Calu3 (cell line): ENCODE data around the gene MCOLN2. TPM values are rescaled to one million over a fixed set of nuclear protein-coding genes. Genes with fewer than 3 reads are reported as not detected.

Experiments used
- BruUV-seq: library from RNA; stranded (reverse); fragments of 400-500 nt; replicated peaks from 2 replicates; lab custom pipeline; 2021; lab: Mats Ljungman, UMichigan
- CTCF ChIA-PET: fragments of 300-600 bp; sonication (Branson Sonifier 250); formaldehyde crosslinking; loops from one replicate; lab custom pipeline; 2022; ENCODE audit warnings: antibody characterized with exemption; lab: Charles Lee
- DNase-seq: peaks from one replicate; pipeline ENCODE4 v3.0.0; 2022
- H3K27ac Mint-ChIP-seq: one replicate; pipeline ENCODE4 v1.8.0; 2022; ENCODE audit warnings: mixed read lengths; ENCODE audit not compliant: unreplicated experiment
- H3K27me3 Mint-ChIP-seq: one replicate; pipeline ENCODE4 v1.8.0; 2022; ENCODE audit warnings: mixed read lengths; ENCODE audit not compliant: unreplicated experiment
- H3K36me3 Mint-ChIP-seq: one replicate; pipeline ENCODE4 v1.8.0; 2022; ENCODE audit warnings: mild to moderate bottlenecking, moderate library complexity, mixed read lengths; ENCODE audit not compliant: insufficient read depth, unreplicated experiment
- H3K4me1 Mint-ChIP-seq: one replicate; pipeline ENCODE4 v1.8.0; 2022; ENCODE audit warnings: mild to moderate bottlenecking, low read depth, mixed read lengths; ENCODE audit not compliant: unreplicated experiment
- H3K4me3 Mint-ChIP-seq: one replicate; pipeline ENCODE4 v1.8.0; 2022; ENCODE audit warnings: mild to moderate bottlenecking, low read depth, moderate library complexity, mixed read lengths; ENCODE audit not compliant: unreplicated experiment
- H3K9me3 Mint-ChIP-seq: one replicate; pipeline ENCODE4 v1.8.0; 2022; ENCODE audit warnings: low read depth, mixed read lengths; ENCODE audit not compliant: unreplicated experiment
- CTCF ChIP-seq: fragments of 200-600 bp; IDR thresholded peaks from one replicate; pipeline ENCODE4 v1.8.0; 2022; ENCODE audit warnings: antibody characterized with exemption; ENCODE audit not compliant: unreplicated experiment
- intact Hi-C: fragments of 100-400 bp; cut with micrococcal nuclease; formaldehyde crosslinking; loops from one replicate; pipeline ENCODE4 v1.10.0; 2022; ENCODE audit not compliant: unreplicated experiment
- total RNA-seq: library from RNA; stranded (reverse); gene quantifications from 2 replicates; pipeline ENCODE4 v1.2.3, GENCODE V29; 2022

MCOLN2 gene
- total RNA-seq, 1 experiment from 2014 or later = 12.2 TPM

- H3K27ac Mint-ChIP-seq = peak within 1 kb of the TSS; percentile 55
- BruUV-seq = no TSS peak
These were observed 104.0 kb downstream of the MCOLN2 start, which contains the start of gene LPAR3 for GRCh38 chr1:84892705-84893618. Gene LPAR3, minus strand, starts transcription at chr1:84893206. Its CDS starts 27,086 bp downstream, at chr1:84866120.

GRCh38 chr1:84890566-84890965 is 106.3 kb downstream of the MCOLN2 start:
- TF ChIP-seq CTCF = no peak
- Mint-ChIP-seq H3K36me3 (peaks cover 24% of the 10 kb centered on the region), H3K9me3 (no peaks in the 10 kb centered on the region), H3K27me3 (no peaks in the 10 kb centered on the region), H3K27ac (no peak overlapping the region), H3K4me3 (no peak overlapping the region), H3K4me1 (peaks cover 42% of the 10 kb centered on the region)
- CTCF ChIA-PET = no interaction called here
- BruUV-seq = no TSS peak
- intact Hi-C loops = loop anchor here (5.0 kb wide), 1 partner anchor 108 kb away; no protein-coding TSS in a partner anchor
- no peak for DNase-seq

More at GRCh38 chr1:84892705-84893618, 104.0 kb downstream of the MCOLN2 start, which contains the start of gene LPAR3:
- TF ChIP-seq CTCF = no peak
- H3K4me3 Mint-ChIP-seq = peak within 1 kb of the TSS; percentile 79
- H3K4me1 Mint-ChIP-seq = peaks cover 42% of the 10 kb centered on the region
- H3K9me3 Mint-ChIP-seq = no peaks in the 10 kb centered on the region
- peak; percentile 78 for DNase-seq
- H3K27me3 Mint-ChIP-seq = no peaks in the 10 kb centered on the region
- peaks cover 24% of the 10 kb centered on the region for H3K36me3 Mint-ChIP-seq
- intact Hi-C loops = loop anchor here (5.0 kb wide), 1 partner anchor 111 kb away; no protein-coding TSS in a partner anchor
- CTCF ChIA-PET = interaction anchor here (1.1 kb wide), 1 partner anchor 111 kb away, joined by 5 read pairs; no protein-coding TSS in a partner anchor

- intact Hi-C loops = no loop called here
These were observed 107.5 kb downstream of the MCOLN2 start for GRCh38 chr1:84889437-84889836.

More at GRCh38 chr1:84889437-84889836, 107.5 kb downstream of the MCOLN2 start:
- Mint-ChIP-seq H3K27me3 (no peaks in the 10 kb centered on the region), H3K36me3 (peaks cover 24% of the 10 kb centered on the region), H3K9me3 (no peaks in the 10 kb centered on the region), H3K4me3 (no peak overlapping the region), H3K27ac (no peak overlapping the region), H3K4me1 (peaks cover 42% of the 10 kb centered on the region)
- CTCF ChIA-PET = interaction anchor here (1.0 kb wide), 1 partner anchor 55 kb away, joined by 3 read pairs; no protein-coding TSS in a partner anchor
- DNase-seq = no peak
- BruUV-seq = no TSS peak
- no peak for TF ChIP-seq CTCF
